HEK293 (cell line): ENCODE measurements around the gene RAB11FIP3.

Experiments
- BCL11B ChIP-seq: fragments of 450-650 bp; formaldehyde crosslinking; IDR thresholded peaks from 2 replicates; pipeline ENCODE4 v1.5.1; 2016; ENCODE audit warnings: low read depth, missing biosample characterization, missing genetic modification characterization
- GLIS1 ChIP-seq: fragments of 450-650 bp; formaldehyde crosslinking; IDR thresholded peaks from 2 replicates; pipeline ENCODE4 v1.5.1; 2016; ENCODE audit warnings: missing biosample characterization, missing genetic modification characterization
- HOXA7 ChIP-seq: sonication (generic); formaldehyde crosslinking; IDR thresholded peaks from 2 replicates; pipeline ENCODE4 v1.8.1; 2022; ENCODE audit warnings: missing genetic modification reagents, borderline replicate concordance
- ZFHX2 ChIP-seq: fragments of 450-650 bp; formaldehyde crosslinking; conservative IDR thresholded peaks from 2 replicates; pipeline ENCODE4 v1.5.1; 2016; ENCODE audit warnings: missing biosample characterization, missing genetic modification characterization
- ZNF239 ChIP-seq: fragments of 450-650 bp; formaldehyde crosslinking; IDR thresholded peaks from 2 replicates; pipeline ENCODE4 v1.5.1; 2016; ENCODE audit warnings: missing biosample characterization, missing genetic modification characterization
- ZNF404 ChIP-seq: fragments of 450-650 bp; formaldehyde crosslinking; IDR thresholded peaks from 2 replicates; pipeline ENCODE4 v1.5.1; 2017; ENCODE audit warnings: missing biosample characterization, missing genetic modification characterization
- ZNF596 ChIP-seq: fragments of 450-650 bp; IDR thresholded peaks from 2 replicates; pipeline ENCODE4 v1.5.0; 2018; ENCODE audit warnings: missing biosample characterization, mild to moderate bottlenecking, missing genetic modification characterization, moderate library complexity
- ZNF701 ChIP-seq: fragments of 450-650 bp; formaldehyde crosslinking; IDR thresholded peaks from 2 replicates; pipeline ENCODE4 v1.5.1; 2016; ENCODE audit warnings: missing biosample characterization, missing genetic modification characterization
- TF ChIP-seq, protein P1 (sequence below): sonication (generic); formaldehyde crosslinking; IDR thresholded peaks from 2 replicates; pipeline ENCODE4 v1.8.1; 2022; ENCODE audit warnings: mild to moderate bottlenecking, moderate library complexity, missing genetic modification reagents
- TF ChIP-seq, protein P2 (sequence below): fragments of 450-650 bp; formaldehyde crosslinking; IDR thresholded peaks from 2 replicates; pipeline ENCODE4 v1.5.1; 2016; ENCODE audit warnings: missing biosample characterization, missing genetic modification characterization
- TF ChIP-seq, protein P3 (sequence below): fragments of 450-650 bp; formaldehyde crosslinking; IDR thresholded peaks from 2 replicates; pipeline ENCODE4 v1.5.1; 2016; ENCODE audit warnings: missing biosample characterization, missing genetic modification characterization

DNA sequence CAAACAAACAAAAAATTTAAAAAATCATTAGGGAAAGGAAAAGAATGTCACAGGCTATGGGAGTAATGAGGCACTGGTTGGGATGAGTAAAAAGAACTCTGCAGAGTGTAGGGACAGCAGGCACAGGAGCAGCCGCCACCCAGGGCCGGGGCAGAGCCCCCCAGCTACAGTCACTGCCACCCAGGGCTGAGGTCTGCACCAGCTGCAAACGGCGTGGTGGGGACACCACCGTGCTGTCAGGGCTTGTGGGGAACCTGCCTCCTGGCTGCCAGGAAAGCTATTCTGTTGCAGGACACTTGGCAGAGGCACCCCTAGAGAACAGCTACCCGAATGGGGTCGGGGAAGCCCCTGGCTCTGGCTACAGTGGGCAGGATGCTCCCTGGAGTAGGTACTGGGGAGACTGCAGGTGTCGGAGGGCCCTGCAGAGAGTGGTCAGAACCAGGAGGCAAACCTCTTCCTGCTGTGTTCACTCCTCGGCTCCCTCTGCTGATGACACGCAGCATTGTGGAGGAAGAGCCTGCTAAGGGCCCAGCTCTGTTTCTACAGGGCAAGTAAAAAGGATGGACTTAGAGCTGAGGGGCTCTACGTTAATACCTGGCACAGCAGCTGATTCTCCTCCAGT, 69.8 kb downstream of the RAB11FIP3 start:
- TF ChIP-seq, protein P1, sequence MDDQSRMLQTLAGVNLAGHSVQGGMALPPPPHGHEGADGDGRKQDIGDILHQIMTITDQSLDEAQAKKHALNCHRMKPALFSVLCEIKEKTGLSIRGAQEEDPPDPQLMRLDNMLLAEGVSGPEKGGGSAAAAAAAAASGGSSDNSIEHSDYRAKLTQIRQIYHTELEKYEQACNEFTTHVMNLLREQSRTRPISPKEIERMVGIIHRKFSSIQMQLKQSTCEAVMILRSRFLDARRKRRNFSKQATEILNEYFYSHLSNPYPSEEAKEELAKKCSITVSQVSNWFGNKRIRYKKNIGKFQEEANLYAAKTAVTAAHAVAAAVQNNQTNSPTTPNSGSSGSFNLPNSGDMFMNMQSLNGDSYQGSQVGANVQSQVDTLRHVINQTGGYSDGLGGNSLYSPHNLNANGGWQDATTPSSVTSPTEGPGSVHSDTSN, result no peak
- TF ChIP-seq GLIS1, result peak; percentile 85
- TF ChIP-seq ZNF596 (tag by site-specific recombination), result no peak
- TF ChIP-seq BCL11B, result no peak
- TF ChIP-seq ZNF701 (tag by site-specific recombination), result no peak
- TF ChIP-seq, protein P2, sequence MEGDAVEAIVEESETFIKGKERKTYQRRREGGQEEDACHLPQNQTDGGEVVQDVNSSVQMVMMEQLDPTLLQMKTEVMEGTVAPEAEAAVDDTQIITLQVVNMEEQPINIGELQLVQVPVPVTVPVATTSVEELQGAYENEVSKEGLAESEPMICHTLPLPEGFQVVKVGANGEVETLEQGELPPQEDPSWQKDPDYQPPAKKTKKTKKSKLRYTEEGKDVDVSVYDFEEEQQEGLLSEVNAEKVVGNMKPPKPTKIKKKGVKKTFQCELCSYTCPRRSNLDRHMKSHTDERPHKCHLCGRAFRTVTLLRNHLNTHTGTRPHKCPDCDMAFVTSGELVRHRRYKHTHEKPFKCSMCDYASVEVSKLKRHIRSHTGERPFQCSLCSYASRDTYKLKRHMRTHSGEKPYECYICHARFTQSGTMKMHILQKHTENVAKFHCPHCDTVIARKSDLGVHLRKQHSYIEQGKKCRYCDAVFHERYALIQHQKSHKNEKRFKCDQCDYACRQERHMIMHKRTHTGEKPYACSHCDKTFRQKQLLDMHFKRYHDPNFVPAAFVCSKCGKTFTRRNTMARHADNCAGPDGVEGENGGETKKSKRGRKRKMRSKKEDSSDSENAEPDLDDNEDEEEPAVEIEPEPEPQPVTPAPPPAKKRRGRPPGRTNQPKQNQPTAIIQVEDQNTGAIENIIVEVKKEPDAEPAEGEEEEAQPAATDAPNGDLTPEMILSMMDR (tag by site-specific recombination), result peak; percentile 32; the same call in 1 of the 2 replicates
- TF ChIP-seq, protein P3, sequence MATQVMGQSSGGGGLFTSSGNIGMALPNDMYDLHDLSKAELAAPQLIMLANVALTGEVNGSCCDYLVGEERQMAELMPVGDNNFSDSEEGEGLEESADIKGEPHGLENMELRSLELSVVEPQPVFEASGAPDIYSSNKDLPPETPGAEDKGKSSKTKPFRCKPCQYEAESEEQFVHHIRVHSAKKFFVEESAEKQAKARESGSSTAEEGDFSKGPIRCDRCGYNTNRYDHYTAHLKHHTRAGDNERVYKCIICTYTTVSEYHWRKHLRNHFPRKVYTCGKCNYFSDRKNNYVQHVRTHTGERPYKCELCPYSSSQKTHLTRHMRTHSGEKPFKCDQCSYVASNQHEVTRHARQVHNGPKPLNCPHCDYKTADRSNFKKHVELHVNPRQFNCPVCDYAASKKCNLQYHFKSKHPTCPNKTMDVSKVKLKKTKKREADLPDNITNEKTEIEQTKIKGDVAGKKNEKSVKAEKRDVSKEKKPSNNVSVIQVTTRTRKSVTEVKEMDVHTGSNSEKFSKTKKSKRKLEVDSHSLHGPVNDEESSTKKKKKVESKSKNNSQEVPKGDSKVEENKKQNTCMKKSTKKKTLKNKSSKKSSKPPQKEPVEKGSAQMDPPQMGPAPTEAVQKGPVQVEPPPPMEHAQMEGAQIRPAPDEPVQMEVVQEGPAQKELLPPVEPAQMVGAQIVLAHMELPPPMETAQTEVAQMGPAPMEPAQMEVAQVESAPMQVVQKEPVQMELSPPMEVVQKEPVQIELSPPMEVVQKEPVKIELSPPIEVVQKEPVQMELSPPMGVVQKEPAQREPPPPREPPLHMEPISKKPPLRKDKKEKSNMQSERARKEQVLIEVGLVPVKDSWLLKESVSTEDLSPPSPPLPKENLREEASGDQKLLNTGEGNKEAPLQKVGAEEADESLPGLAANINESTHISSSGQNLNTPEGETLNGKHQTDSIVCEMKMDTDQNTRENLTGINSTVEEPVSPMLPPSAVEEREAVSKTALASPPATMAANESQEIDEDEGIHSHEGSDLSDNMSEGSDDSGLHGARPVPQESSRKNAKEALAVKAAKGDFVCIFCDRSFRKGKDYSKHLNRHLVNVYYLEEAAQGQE (tag by site-specific recombination), result no peak
- no peak for TF ChIP-seq ZFHX2 (tag by site-specific recombination)
- no peak for TF ChIP-seq ZNF404 (tag by site-specific recombination)
- TF ChIP-seq ZNF239 (tag by site-specific recombination), result no peak
- no peak for TF ChIP-seq HOXA7
